ENCODE measurements around the gene SLC22A1. TPM values are rescaled to one million over a fixed set of nuclear protein-coding genes. Genes with fewer than 3 reads are reported as not detected.
A peak's percentile ranks its signal among the peaks of the same experiment; 100 is the strongest.

Gene SLC22A1
- total and polyA plus RNA-seq, 2 of the 4 experiments (the other 2 are of a cell fraction), result 0.10 TPM; not detected in 1

DNA sequence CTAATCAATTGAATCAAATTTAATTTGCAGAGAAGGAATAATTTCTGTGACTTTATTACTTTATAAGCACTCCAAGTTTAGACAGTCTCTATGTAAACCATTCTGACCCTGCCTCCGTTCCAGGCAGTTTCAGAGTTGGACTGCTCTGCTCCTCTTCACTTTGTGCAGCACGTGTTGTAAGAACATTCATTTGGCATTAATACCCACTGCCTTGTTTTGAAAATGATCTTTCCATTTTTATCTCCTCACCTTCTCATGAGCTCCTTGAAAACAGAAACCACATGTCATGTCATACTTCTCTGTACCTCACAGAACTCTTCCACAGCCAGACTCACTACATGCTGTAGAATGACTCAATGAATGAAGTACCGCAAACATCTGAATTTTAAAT, 25.5 kb downstream of the SLC22A1 start:
- no peak overlapping the region for H4K8ac ChIP-seq (ENCODE audit: low read depth in 2 of 2, low read length in 2 of 2)
- in situ Hi-C loops (cut with MboI; ENCODE audit: low sequenced_read_pairs), result no loop called here
- H3K14ac ChIP-seq (replicated peaks; ENCODE audit: low read depth, low read length), result no peak overlapping the region
- H3K27me3 ChIP-seq (ENCODE audit: control insufficient read depth, insufficient read depth, low read length), result no peaks in the 10 kb centered on the region
- H4K5ac ChIP-seq (ENCODE audit: low read depth, low read length), result no peak overlapping the region
- peak; percentile 14; the same call in 1 of the 2 replicates for ATAC-seq (ENCODE audit: low read depth)
- H4K91ac ChIP-seq (ENCODE audit: insufficient read depth, low read depth, low read length), result no peak overlapping the region
- H3K9ac ChIP-seq (ENCODE audit: low read depth, low read length), result no peak overlapping the region
- no peak overlapping the region for H3K4me3 ChIP-seq (ENCODE audit: insufficient read depth, low read depth, low read length)
- H2BK5ac ChIP-seq (ENCODE audit: low read depth, low read length, poor library complexity, severe bottlenecking), result no peak overlapping the region
- dilution Hi-C loops (cut with HindIII; ENCODE audit: low sequenced_read_pairs, unreplicated experiment), result no loop called here
- H2BK20ac ChIP-seq (ENCODE audit: low read depth, low read length), result no peak overlapping the region
- no peak overlapping the region for H2AFZ ChIP-seq (replicated peaks; ENCODE audit: low read length, poor library complexity)
- H3K4me1 ChIP-seq (ENCODE audit: control insufficient read depth, insufficient read depth, low read length), result no peaks in the 10 kb centered on the region
- WGBS, 2 experiments (ENCODE audit: extremely low coverage in 2 of 2, insufficient read length in 1 of 2), result no CpG with 5 or more reads among the region's 3 CpGs
- H3K4ac ChIP-seq (ENCODE audit: low read depth, low read length), result no peak overlapping the region
- TF ChIP-seq MAFK (IDR thresholded peaks at IDR 0.05; ENCODE audit: low read depth, low read length) (no peak), CEBPB (IDR thresholded peaks at IDR 0.05; ENCODE audit: low read depth, low read length) (no peak), FOS (IDR thresholded peaks at IDR 0.05; ENCODE audit: low read depth, low read length) (no peak), RAD21 (IDR thresholded peaks at IDR 0.05; ENCODE audit: low read length) (no peak), BHLHE40 (IDR thresholded peaks at IDR 0.05; ENCODE audit: low read depth, low read length) (no peak), CHD1 (IDR thresholded peaks at IDR 0.05; ENCODE audit: low read depth, low read length) (no peak), NFE2L2 (IDR thresholded peaks at IDR 0.05; ENCODE audit: low read depth, low read length) (no peak), RCOR1 (IDR thresholded peaks at IDR 0.05; ENCODE audit: insufficient replicate concordance, low read length) (no peak), POLR2A (IDR thresholded peaks at IDR 0.05; ENCODE audit: low read depth, low read length) (no peak), MAZ (IDR thresholded peaks at IDR 0.05; ENCODE audit: borderline replicate concordance, low read depth, low read length) (no peak), MXI1 (IDR thresholded peaks at IDR 0.05; ENCODE audit: borderline replicate concordance, low read depth, low read length) (no peak), RFX5 (IDR thresholded peaks at IDR 0.05; ENCODE audit: low read depth, low read length) (no peak), SMC3 (IDR thresholded peaks at IDR 0.05; ENCODE audit: low read depth, low read length) (no peak), CTCF (conservative IDR thresholded peaks at IDR 0.05; ENCODE audit: low read depth, low read length) (no peak)
- TF ChIP-seq, protein P1, sequence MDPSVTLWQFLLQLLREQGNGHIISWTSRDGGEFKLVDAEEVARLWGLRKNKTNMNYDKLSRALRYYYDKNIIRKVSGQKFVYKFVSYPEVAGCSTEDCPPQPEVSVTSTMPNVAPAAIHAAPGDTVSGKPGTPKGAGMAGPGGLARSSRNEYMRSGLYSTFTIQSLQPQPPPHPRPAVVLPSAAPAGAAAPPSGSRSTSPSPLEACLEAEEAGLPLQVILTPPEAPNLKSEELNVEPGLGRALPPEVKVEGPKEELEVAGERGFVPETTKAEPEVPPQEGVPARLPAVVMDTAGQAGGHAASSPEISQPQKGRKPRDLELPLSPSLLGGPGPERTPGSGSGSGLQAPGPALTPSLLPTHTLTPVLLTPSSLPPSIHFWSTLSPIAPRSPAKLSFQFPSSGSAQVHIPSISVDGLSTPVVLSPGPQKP (IDR thresholded peaks at IDR 0.05; ENCODE audit: borderline replicate concordance, low read depth, low read length), result no peak
- TF ChIP-seq, protein P2, sequence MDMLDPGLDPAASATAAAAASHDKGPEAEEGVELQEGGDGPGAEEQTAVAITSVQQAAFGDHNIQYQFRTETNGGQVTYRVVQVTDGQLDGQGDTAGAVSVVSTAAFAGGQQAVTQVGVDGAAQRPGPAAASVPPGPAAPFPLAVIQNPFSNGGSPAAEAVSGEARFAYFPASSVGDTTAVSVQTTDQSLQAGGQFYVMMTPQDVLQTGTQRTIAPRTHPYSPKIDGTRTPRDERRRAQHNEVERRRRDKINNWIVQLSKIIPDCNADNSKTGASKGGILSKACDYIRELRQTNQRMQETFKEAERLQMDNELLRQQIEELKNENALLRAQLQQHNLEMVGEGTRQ (IDR thresholded peaks at IDR 0.05; ENCODE audit: low read depth, low read length), result no peak
- no peak overlapping the region for H2BK15ac ChIP-seq (ENCODE audit: low read depth, low read length)
- no peak overlapping the region for H2AK9ac ChIP-seq (replicated peaks; ENCODE audit: low read depth, low read length, poor library complexity)
- no peak overlapping the region for H3K18ac ChIP-seq (ENCODE audit: low read depth, low read length)
- H2BK120ac ChIP-seq (ENCODE audit: low read depth, low read length), result no peak overlapping the region
- no peak overlapping the region for H2AK5ac ChIP-seq (ENCODE audit: low read depth, low read length)
- BruUV-seq (replicated peaks), result no TSS peak
- H3K36me3 ChIP-seq (ENCODE audit: control insufficient read depth, insufficient read depth, low read length), result no peaks in the 10 kb centered on the region
- ChIA-PET CTCF (no interaction called here), POLR2A (ENCODE audit: unreplicated experiment) (no interaction called here)
- H3K79me1 ChIP-seq (ENCODE audit: low read depth in 1 of 2, low read length in 2 of 2), result no peaks in the 10 kb centered on the region
- no peaks in the 10 kb centered on the region for H3K9me3 ChIP-seq (ENCODE audit: control insufficient read depth, insufficient read depth, low read length)
- no peak overlapping the region for H3K27ac ChIP-seq (ENCODE audit: insufficient read depth, low read length)
- H3K56ac ChIP-seq (ENCODE audit: extremely low read depth, insufficient read depth, low read length), result no peak overlapping the region
- H4K20me1 ChIP-seq (ENCODE audit: insufficient read depth, low read length), result no peaks in the 10 kb centered on the region
- H3K4me2 ChIP-seq (ENCODE audit: low read depth, low read length), result no peak overlapping the region
- no peak for DNase-seq
- intact Hi-C loops (cut with micrococcal nuclease), result no loop called here
- H3K23ac ChIP-seq (ENCODE audit: low read depth, low read length), result no peak overlapping the region
- H3K9me1 ChIP-seq (ENCODE audit: insufficient read depth, low read length), result no peaks in the 10 kb centered on the region
